RWPE1 (cell line): Measurements from ENCODE around the gene ATP8A2.

Experiments
- CTCF ChIA-PET: fragments of 350-600 bp; sonication (Branson Sonifier 250); formaldehyde crosslinking; extraction: SDS; loops from one replicate; lab custom pipeline; 2021; lab: Yijun Ruan, JAX
- POLR2A ChIA-PET: fragments of 400-600 bp; formaldehyde crosslinking; extraction: SDS; loops from one replicate; lab custom pipeline; 2020; ENCODE audit warnings: antibody characterized with exemption; ENCODE audit not compliant: low non-redundant PET; lab: Yijun Ruan, JAX
- DNase-seq: peaks from one replicate; pipeline ENCODE4 v3.0.0; 2012; ENCODE audit warnings: low spot score
- H3K27ac ChIP-seq: fragments of 450-650 bp; 2 replicates; pipeline ENCODE4 v1.5.1; 2017
- TF ChIP-seq, protein P1 (sequence below): fragments of 450-650 bp; conservative IDR thresholded peaks from 2 replicates; pipeline ENCODE4 v1.5.1; 2017; ENCODE audit warnings: low read depth, mild to moderate bottlenecking

The ATP8A2 gene

DNA sequence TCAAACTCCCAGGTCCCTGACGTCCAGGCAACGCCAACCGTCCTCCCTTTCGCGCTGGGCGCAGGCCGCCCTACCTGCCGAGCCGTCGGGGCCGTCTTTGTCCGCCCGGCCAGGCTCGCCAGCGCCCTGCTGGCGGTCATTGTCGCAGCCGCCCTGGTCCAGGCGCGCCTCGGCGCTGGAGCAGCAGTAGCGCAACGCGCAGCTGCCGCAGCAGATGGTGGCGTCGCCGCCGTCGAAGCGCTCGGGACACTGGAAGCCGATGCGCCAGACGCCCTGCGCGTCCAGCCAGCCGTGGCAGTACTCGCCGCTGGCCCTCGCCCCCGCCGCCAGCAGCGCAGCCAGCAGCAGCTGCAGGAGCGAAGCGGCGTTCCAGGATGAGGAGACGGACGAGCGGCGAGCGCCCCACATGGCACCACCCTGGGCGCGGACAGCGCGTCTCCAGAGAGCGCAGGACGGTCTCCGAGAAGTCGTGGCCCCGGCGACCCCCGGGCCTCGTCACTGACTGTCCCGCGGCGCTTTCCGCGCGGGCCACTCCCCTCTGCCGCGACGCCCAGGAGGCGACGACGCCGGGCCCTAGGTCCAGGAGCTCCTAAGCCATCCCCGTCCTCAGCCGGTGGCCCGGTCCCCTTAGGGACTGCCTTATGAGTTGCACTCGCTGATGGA lies 678.9 kb downstream of the ATP8A2 start:
- no peak overlapping the region for H3K27ac ChIP-seq

DNA sequence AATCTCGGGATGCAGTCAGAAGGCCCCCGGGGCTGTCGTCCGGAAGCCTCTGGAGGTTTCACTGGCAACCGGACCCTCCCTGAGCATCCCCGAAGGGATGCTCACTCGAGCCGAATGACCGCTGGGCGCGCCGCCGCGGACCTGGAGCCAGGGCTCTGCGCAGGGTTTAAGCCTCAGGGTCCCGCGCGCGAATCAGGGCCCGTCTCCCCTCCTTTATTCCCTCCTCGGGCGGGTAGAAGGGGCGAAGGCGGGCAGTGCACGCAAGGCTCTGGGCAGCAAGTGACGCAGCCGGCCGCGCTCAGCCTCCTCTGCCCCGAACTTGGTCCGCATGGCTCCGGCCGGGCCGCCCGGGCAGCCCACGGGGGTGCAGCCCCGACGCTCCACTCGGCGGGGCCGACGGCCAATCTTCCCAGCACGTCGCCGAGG lies 679.5 kb downstream of the ATP8A2 start:
- CTCF ChIA-PET, result no interaction called here
- TF ChIP-seq, protein P1, sequence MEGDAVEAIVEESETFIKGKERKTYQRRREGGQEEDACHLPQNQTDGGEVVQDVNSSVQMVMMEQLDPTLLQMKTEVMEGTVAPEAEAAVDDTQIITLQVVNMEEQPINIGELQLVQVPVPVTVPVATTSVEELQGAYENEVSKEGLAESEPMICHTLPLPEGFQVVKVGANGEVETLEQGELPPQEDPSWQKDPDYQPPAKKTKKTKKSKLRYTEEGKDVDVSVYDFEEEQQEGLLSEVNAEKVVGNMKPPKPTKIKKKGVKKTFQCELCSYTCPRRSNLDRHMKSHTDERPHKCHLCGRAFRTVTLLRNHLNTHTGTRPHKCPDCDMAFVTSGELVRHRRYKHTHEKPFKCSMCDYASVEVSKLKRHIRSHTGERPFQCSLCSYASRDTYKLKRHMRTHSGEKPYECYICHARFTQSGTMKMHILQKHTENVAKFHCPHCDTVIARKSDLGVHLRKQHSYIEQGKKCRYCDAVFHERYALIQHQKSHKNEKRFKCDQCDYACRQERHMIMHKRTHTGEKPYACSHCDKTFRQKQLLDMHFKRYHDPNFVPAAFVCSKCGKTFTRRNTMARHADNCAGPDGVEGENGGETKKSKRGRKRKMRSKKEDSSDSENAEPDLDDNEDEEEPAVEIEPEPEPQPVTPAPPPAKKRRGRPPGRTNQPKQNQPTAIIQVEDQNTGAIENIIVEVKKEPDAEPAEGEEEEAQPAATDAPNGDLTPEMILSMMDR, result no peak
- H3K27ac ChIP-seq, result no peak overlapping the region
- no peak for DNase-seq
- POLR2A ChIA-PET, result no interaction called here

More for the DNA sequence above, 678.9 kb downstream of the ATP8A2 start:
- DNase-seq, result no peak
- TF ChIP-seq, protein P1, result no peak
- POLR2A ChIA-PET, result no interaction called here
- CTCF ChIA-PET, result interaction anchor here (0.5 to 0.6 kb wide), 2 partner anchors 318 to 1933 kb away, joined by 3 to 4 read pairs; no protein-coding TSS in a partner anchor

DNA sequence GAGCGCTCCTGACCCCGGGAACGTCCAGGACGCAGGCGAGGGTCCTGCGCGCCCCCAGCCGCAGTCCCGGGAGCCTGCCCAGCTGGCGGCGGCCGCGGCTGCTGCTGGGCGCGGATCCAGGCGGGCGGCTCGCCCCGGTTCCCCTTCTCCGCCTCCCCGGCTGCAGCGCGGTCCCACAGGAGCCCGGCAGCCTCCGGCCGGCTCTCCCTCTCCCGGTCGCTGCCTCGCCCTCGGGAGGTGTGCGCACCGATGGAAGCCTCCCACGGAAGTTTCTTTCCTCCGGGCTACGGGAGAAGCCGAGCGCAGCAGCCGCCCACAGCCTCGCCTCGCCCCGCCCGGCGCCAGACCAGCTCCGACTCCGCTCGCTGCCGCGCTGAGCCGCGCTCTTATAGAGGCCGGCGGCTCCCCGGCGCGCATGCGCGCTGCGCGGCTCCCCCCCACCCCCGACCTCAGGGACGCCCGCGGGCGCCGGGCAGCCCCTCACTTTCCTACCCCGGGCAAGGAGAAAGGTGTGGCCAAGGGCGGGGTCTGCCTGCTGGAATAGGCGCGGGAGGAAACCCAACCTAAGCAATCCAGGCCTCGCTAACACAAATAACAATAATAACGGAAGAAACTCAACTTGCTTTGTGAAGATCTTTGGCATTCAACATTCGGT lies 680.0 kb downstream of the ATP8A2 start, which contains the start of gene SHISA2:
Gene SHISA2, minus strand, starts transcription at position 360 of the 655 bp plus-strand sequence. CDS start 1,041 bp downstream, outside the sequence.
- ChIA-PET POLR2A (no interaction called here), CTCF (no interaction called here)
- peak; percentile 58 for DNase-seq
- H3K27ac ChIP-seq, result no peak within 1 kb of the TSS
- TF ChIP-seq, protein P1, result no peak

DNA sequence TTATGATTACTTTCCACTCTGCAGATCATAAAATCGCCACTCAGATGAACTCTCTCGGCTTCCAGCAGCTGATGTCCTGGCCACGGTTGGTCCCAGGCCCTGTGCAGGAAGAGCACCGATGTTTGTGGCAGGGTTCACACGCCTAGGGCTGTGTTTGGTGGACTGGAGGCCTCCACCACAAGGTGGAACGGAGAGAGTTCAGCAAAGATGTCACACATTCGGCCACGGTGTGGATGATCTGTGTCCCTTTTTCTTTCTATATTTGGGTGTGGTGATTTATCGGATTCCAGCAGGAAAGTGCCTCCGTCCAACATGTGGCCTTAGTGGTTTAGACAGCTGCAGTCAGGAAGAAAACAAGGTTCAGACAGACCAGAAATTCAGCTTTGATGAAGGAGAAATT lies 680.6 kb downstream of the ATP8A2 start:
- H3K27ac ChIP-seq, result no peak overlapping the region
- ChIA-PET POLR2A (no interaction called here), CTCF (no interaction called here)
- TF ChIP-seq, protein P1, result no peak
- DNase-seq, result no peak

DNA sequence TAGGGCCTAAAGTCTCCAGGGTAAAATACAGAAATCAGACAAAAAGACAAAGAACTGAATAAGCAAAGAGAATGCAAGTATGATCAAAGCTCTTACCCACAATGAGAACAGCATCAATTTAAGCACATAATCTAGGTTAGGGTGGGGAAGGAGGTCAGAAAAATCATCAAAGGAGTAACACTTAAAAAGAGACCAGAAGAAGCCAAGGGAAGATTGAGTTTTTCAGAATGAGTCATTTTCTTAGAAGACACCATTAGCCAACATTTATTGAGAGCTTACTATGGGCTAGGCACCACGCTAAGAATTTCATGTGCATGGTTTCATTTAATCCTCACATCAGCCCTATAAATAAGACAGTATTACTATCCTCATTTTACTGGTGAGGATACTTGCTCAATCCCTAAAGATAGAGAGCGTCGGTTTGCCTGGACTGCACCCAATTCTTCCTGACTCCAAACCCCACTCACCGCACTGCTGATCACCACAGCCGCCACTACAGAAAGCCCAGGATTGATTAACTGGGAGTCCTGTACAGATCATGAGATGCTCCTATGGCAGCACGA lies 681.7 kb downstream of the ATP8A2 start:
- POLR2A ChIA-PET, result no interaction called here
- DNase-seq, result no peak
- H3K27ac ChIP-seq, result no peak overlapping the region
- TF ChIP-seq, protein P1, result no peak
- CTCF ChIA-PET, result interaction anchor here (1.0 kb wide), 1 partner anchor 9 kb away, joined by 3 read pairs; no protein-coding TSS in a partner anchor

DNA sequence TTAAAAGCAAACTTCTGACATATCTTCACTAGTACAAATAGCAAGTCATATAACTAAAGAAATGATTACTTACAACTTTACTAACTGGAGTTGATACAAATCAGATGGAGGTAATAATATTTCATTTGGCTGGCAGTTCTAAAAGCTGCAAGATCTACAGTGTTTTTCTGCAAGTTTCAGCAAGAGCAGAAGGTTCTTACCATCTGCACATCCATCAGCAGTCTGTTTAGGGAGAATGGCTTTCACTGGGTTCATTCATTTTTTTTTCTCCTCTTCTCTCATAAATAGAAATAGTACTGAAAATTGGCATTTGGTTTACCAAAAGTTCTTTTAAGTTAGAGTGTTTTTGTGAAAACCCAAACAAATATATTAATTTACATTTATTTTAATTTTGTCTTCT lies 683.1 kb downstream of the ATP8A2 start:
- POLR2A ChIA-PET, result no interaction called here
- CTCF ChIA-PET, result no interaction called here
- no peak for DNase-seq
- H3K27ac ChIP-seq, result no peak overlapping the region
- TF ChIP-seq, protein P1, result no peak
